ENCODE results near the gene MED22.

GRCh38 chr9:133340256-133340655 lies 7.7 kb downstream of the MED22 start:
- no peak for TF ChIP-seq CTCF (IDR thresholded peaks at IDR 0.05)
- no peak for TF ChIP-seq POLR2A (IDR thresholded peaks at IDR 0.05)

Measured in lower leg skin (tissue), 3 donors.